OCI-M1 (cell line): Measurements from ENCODE around the gene TRIM66.

Experiments used
- DNase-seq: peaks from one replicate; lab custom pipeline; 2025; lab: John Stamatoyannopoulos, UW

TRIM66 gene

DNA sequence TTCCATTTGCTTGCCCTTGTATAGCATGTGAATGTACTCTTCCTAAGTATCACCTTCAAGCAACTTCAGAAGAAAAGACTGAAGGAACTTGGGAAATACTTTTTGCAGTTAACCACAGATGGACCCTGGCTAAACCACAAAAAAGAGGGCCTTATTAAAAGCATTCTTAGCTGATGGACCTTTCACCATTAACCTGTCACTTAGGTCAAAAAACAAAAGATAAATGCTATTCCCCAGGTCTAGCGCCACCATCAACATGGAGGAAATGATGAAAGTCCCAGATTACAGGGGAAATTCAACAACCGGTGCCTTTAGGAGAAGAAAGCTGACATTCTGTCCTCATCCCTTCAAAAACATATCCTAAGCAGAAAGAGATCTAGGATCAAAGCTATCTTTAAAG lies 117.9 kb downstream of the TRIM66 start:
- DNase-seq: no peak
